GM12801 (cell line): ENCODE results near the gene ACIN1.

Source experiments
- CTCF ChIP-seq: IDR thresholded peaks from one replicate; pipeline ENCODE4 v1.5.1; 2011; ENCODE audit warnings: control low read depth; ENCODE audit not compliant: insufficient read length; ENCODE audit errors: extremely low read depth

Gene ACIN1

GRCh38 chr14:23070262-23071129, 24.4 kb downstream of the ACIN1 start:
- TF ChIP-seq CTCF: no peak

- TF ChIP-seq CTCF: no peak
These were observed 25.5 kb downstream of the ACIN1 start for GRCh38 chr14:23069413-23069806.

- peak; percentile 95 for TF ChIP-seq CTCF
These were observed 26.0 kb downstream of the ACIN1 start for GRCh38 chr14:23068789-23069412.

GRCh38 chr14:23067847-23068788, 26.8 kb downstream of the ACIN1 start:
- no peak for TF ChIP-seq CTCF

GRCh38 chr14:23066855-23067744, 27.8 kb downstream of the ACIN1 start:
- TF ChIP-seq CTCF: no peak

GRCh38 chr14:23066368-23066767, 28.6 kb downstream of the ACIN1 start:
- TF ChIP-seq CTCF: no peak
